B cell (primary cell): ENCODE data around the gene AMELX. TPM values are rescaled to one million over a fixed set of nuclear protein-coding genes. Genes with fewer than 3 reads are reported as not detected.

Experiments used
- ATAC-seq: fragments of 200-7000 bp; cut with Tn5 transposase; one replicate; pipeline ENCODE4 v1.10.0; 2021; ENCODE audit warnings: low read depth, mild to moderate bottlenecking, moderate number of reproducible peaks, moderate library complexity
- CTCF ChIA-PET: fragments of 350-600 bp; sonication (Branson Sonifier 250); formaldehyde crosslinking; loops from one replicate; lab custom pipeline; 2021; ENCODE audit warnings: antibody characterized with exemption, inconsistent platforms; lab: Charles Lee
- POLR2A ChIA-PET: fragments of 350-600 bp; sonication (Branson Sonifier 250); formaldehyde crosslinking; loops from one replicate; lab custom pipeline; 2021; ENCODE audit warnings: antibody characterized with exemption; lab: Charles Lee
- DNase-seq: peaks from one replicate; pipeline ENCODE4 v3.0.0; 2013
- H2AFZ ChIP-seq: 2 replicates; pipeline ENCODE4 v1.6.1; 2012; ENCODE audit warnings: mild to moderate bottlenecking, low read depth, low read length; ENCODE audit not compliant: insufficient read depth, poor library complexity, severe bottlenecking
- H3K27ac ChIP-seq, 2 donors: 1 replicate in 1 of 2; 2 replicates in 1 of 2; pipeline ENCODE4 v1.5.1; 2012 to 2013; ENCODE audit warnings: low read length in 2 of 2, mild to moderate bottlenecking in 2 of 2, moderate library complexity in 1 of 2
- H3K27me3 ChIP-seq, 4 experiments: fragments of 200-600 bp in 1 of 4; sonication (generic) in 1 of 4; replicated peaks in 1 of 4; 1 replicate in 2 of 4; 2 replicates in 2 of 4; pipeline versions ENCODE4 v1.6.1 to v1.7.0; 2013 to 2016; ENCODE audit warnings: low read length in 3 of 4, mild to moderate bottlenecking in 2 of 4, mixed read lengths in 1 of 4, moderate library complexity in 1 of 4; ENCODE audit not compliant: insufficient read depth in 4 of 4, control insufficient read depth in 3 of 4; ENCODE audit errors: control extremely low read depth in 1 of 4
- H3K36me3 ChIP-seq, 2 experiments: replicated peaks in 1 of 2; 1 replicate in 1 of 2; 2 replicates in 1 of 2; pipeline versions ENCODE4 v1.6.1 to v1.7.1; 2013; ENCODE audit warnings: low read length in 1 of 2; ENCODE audit not compliant: insufficient read depth in 2 of 2, control insufficient read depth in 1 of 2; ENCODE audit errors: control extremely low read depth in 1 of 2, extremely low read depth in 1 of 2
- H3K4me1 ChIP-seq, 2 donors: fragments of 200-600 bp in 1 of 2; sonication (generic) in 1 of 2; 1 replicate in 1 of 2; 2 replicates in 1 of 2; pipeline versions ENCODE4 v1.5.1 to v1.6.1; 2013 to 2017; ENCODE audit warnings: low read length in 2 of 2; ENCODE audit not compliant: control insufficient read depth in 2 of 2, insufficient read depth in 2 of 2
- H3K4me2 ChIP-seq: replicated peaks from 2 replicates; pipeline ENCODE3; 2012; ENCODE audit warnings: mild to moderate bottlenecking, low read depth, low read length; ENCODE audit not compliant: poor library complexity, severe bottlenecking
- H3K4me3 ChIP-seq, 5 experiments: fragments of 200-600 bp in 1 of 5; sonication (generic) in 1 of 5; 1 replicate in 3 of 5; 2 replicates in 2 of 5; pipeline versions ENCODE4 v1.5.1 to v1.7.0; 2011 to 2016; ENCODE audit warnings: low read length in 4 of 5, mild to moderate bottlenecking in 4 of 5, low read depth in 2 of 5, control low read depth in 1 of 5, moderate library complexity in 1 of 5; ENCODE audit not compliant: insufficient read depth in 1 of 5; ENCODE audit errors: control extremely low read depth in 1 of 5, extremely low read depth in 1 of 5
- H3K79me2 ChIP-seq: fragments of 200-600 bp; sonication (generic); one replicate; pipeline ENCODE4 v1.6.0; 2016; ENCODE audit warnings: low read length; ENCODE audit not compliant: control insufficient read depth, insufficient read depth
- H3K9ac ChIP-seq: fragments of 200-600 bp; sonication (generic); 2 replicates; pipeline ENCODE4 v1.6.1; 2017; ENCODE audit warnings: mild to moderate bottlenecking, low read length, moderate library complexity
- H3K9me3 ChIP-seq, 3 donors: one replicate each; pipeline versions ENCODE4 v1.6.1 to v1.7.1; 2013; ENCODE audit warnings: low read length in 2 of 3; ENCODE audit not compliant: control insufficient read depth in 2 of 3, insufficient read depth in 1 of 3; ENCODE audit errors: control extremely low read depth in 1 of 3
- H4K20me1 ChIP-seq: 2 replicates; pipeline ENCODE4 v1.6.0; 2012; ENCODE audit warnings: mild to moderate bottlenecking, low read length; ENCODE audit not compliant: insufficient read depth, control insufficient read depth, poor library complexity, severe bottlenecking
- H3K27ac Mint-ChIP-seq: one replicate; pipeline ENCODE4 v1.8.0; 2021; ENCODE audit warnings: mixed read lengths
- H3K27me3 Mint-ChIP-seq: one replicate; pipeline ENCODE4 v1.8.0; 2021; ENCODE audit warnings: mixed read lengths
- H3K4me1 Mint-ChIP-seq: one replicate; pipeline ENCODE4 v1.8.0; 2021; ENCODE audit warnings: mixed read lengths
- H3K4me3 Mint-ChIP-seq: one replicate; pipeline ENCODE4 v1.8.0; 2021; ENCODE audit warnings: mixed read lengths
- H3K9me3 Mint-ChIP-seq: one replicate; pipeline ENCODE4 v1.8.0; 2022; ENCODE audit warnings: mixed read lengths; ENCODE audit not compliant: insufficient read depth
- CTCF ChIP-seq: fragments of 200-600 bp; IDR thresholded peaks from one replicate; pipeline ENCODE4 v1.8.0; 2022; ENCODE audit warnings: antibody characterized with exemption, mild to moderate bottlenecking
- EZH2 ChIP-seq: IDR thresholded peaks from 2 replicates; pipeline ENCODE4 v1.6.1; 2012; ENCODE audit warnings: borderline replicate concordance, low read depth, mild to moderate bottlenecking, moderate library complexity, low read length; ENCODE audit not compliant: insufficient read depth, poor library complexity, severe bottlenecking
- WGBS: methylation state at CpG from one replicate; pipeline ENCODE4 v1.1.5; 2013; ENCODE audit warnings: missing lambda C conversion rate; ENCODE audit not compliant: insufficient coverage; 5-methylcytosine and 5-hydroxymethylcytosine counted together
- intact Hi-C: fragments of 100-400 bp; cut with micrococcal nuclease; formaldehyde crosslinking; loops from one replicate; pipeline ENCODE4 v1.10.0; 2022
- polyA plus RNA-seq: library from polyadenylated mRNA; depleted of rRNA; stranded (reverse); fragments of >200 nt; gene quantifications from 2 replicates; pipeline ENCODE4 v1.2.3, GENCODE V29; 2012
- total RNA-seq, 2 donors: library from RNA; stranded (reverse); fragments of 120-200 nt in 1 of 2; gene quantifications; 1 replicate in 1 of 2; 2 replicates in 1 of 2; pipeline versions ENCODE4 v1.2.3 to v1.2.4, GENCODE V29; 2013 to 2022

Gene AMELX
- total and polyA plus RNA-seq, 2 donors (not counting 1 experiment from before 2014, with no cell fraction given): not detected

GRCh38 chrX:11261260-11261659 lies 32.0 kb upstream of the AMELX start:
- Histone ChIP-seq H3K9ac (no peak overlapping the region), H3K4me3 (no peak overlapping the region), H3K79me2 (no peaks in the 10 kb centered on the region), H4K20me1 (no peaks in the 10 kb centered on the region), H3K9me3 (no peaks in the 10 kb centered on the region), H3K36me3 (no peaks in the 10 kb centered on the region), H2AFZ (no peak overlapping the region), H3K4me1 (no peaks in the 10 kb centered on the region), H3K4me2 (no peak overlapping the region), H3K27me3 (peaks cover 0 to 2% (median 0%) of the 10 kb centered on the region in 4 experiments), H3K27ac (no peak overlapping the region)
- CTCF ChIA-PET: no interaction called here
- ATAC-seq (no peak), DNase-seq (no peak)
- H3K27me3 Mint-ChIP-seq: no peaks in the 10 kb centered on the region
- no peaks in the 10 kb centered on the region for H3K4me1 Mint-ChIP-seq
- POLR2A ChIA-PET: no interaction called here
- TF ChIP-seq CTCF (no peak), EZH2 (no peak)
- no peaks in the 10 kb centered on the region for H3K9me3 Mint-ChIP-seq
- no CpG with 5 or more reads among the region's 1 CpG for WGBS
- H3K27ac Mint-ChIP-seq: no peak overlapping the region
- no peak overlapping the region for H3K4me3 Mint-ChIP-seq
- intact Hi-C loops: no loop called here

GRCh38 chrX:11264925-11265324 lies 28.3 kb upstream of the AMELX start:
- Mint-ChIP-seq H3K4me1 (no peaks in the 10 kb centered on the region), H3K9me3 (no peaks in the 10 kb centered on the region), H3K4me3 (no peak overlapping the region), H3K27me3 (peaks cover 3% of the 10 kb centered on the region), H3K27ac (no peak overlapping the region)
- TF ChIP-seq EZH2: no peak
- TF ChIP-seq CTCF: no peak
- H3K27me3 ChIP-seq: peaks cover 0 to 2% (median 0%) of the 10 kb centered on the region in 4 experiments
- no peak overlapping the region for H3K4me2 ChIP-seq
- no peak overlapping the region for H3K4me3 ChIP-seq
- H3K36me3 ChIP-seq: no peaks in the 10 kb centered on the region
- H3K9ac ChIP-seq: no peak overlapping the region
- ATAC-seq: no peak
- POLR2A ChIA-PET: no interaction called here
- no peaks in the 10 kb centered on the region for H3K4me1 ChIP-seq
- intact Hi-C loops: no loop called here
- no peaks in the 10 kb centered on the region for H3K79me2 ChIP-seq
- DNase-seq: no peak
- no peaks in the 10 kb centered on the region for H3K9me3 ChIP-seq
- H4K20me1 ChIP-seq: no peaks in the 10 kb centered on the region
- no CpG with 5 or more reads among the region's 1 CpG for WGBS
- no peak overlapping the region for H2AFZ ChIP-seq
- no peak overlapping the region for H3K27ac ChIP-seq
- CTCF ChIA-PET: no interaction called here
